Activated CD8-positive, alpha-beta T cell treated with anti-CD3 and anti-CD28 coated beads, Interleukin-2, amount 10 ng/mL, durations not matched to agents 7 days and 5 days (primary cell): Measurements from ENCODE around the gene SMIM21. TPM values are rescaled to one million over a fixed set of nuclear protein-coding genes. Genes with fewer than 3 reads are reported as not detected.

Experiments used
- ATAC-seq: fragments of 150-1000 bp; cut with Tn5 transposase; one replicate; pipeline ENCODE4 v1.10.0; 2021; ENCODE audit warnings: moderate library complexity
- CTCF ChIA-PET: fragments of 350-600 bp; sonication (Branson Sonifier 250); formaldehyde crosslinking; loops from one replicate; lab custom pipeline; 2021; ENCODE audit warnings: antibody characterized with exemption; lab: Charles Lee
- POLR2A ChIA-PET: fragments of 350-600 bp; sonication (Branson Sonifier 250); formaldehyde crosslinking; loops from one replicate; lab custom pipeline; 2021; ENCODE audit warnings: antibody characterized with exemption; lab: Charles Lee
- DNase-seq: peaks from one replicate; pipeline ENCODE4 v3.0.0-alpha.2; 2020
- H3K27ac Mint-ChIP-seq: one replicate; pipeline ENCODE4 v1.8.0; 2021; ENCODE audit warnings: mild to moderate bottlenecking, mixed read lengths
- H3K27me3 Mint-ChIP-seq: one replicate; pipeline ENCODE4 v1.8.0; 2021; ENCODE audit warnings: low read depth, mixed read lengths
- H3K36me3 Mint-ChIP-seq: one replicate; pipeline ENCODE4 v1.8.0; 2021; ENCODE audit warnings: low read depth, mixed read lengths
- H3K4me1 Mint-ChIP-seq: one replicate; pipeline ENCODE4 v1.8.0; 2021; ENCODE audit warnings: low read depth, mixed read lengths
- H3K4me3 Mint-ChIP-seq: one replicate; pipeline ENCODE4 v1.8.0; 2021; ENCODE audit warnings: mild to moderate bottlenecking, mixed read lengths
- H3K9me3 Mint-ChIP-seq: one replicate; pipeline ENCODE4 v1.8.0; 2022; ENCODE audit warnings: mixed read lengths; ENCODE audit not compliant: insufficient read depth
- total RNA-seq, 2 experiments: library from RNA; stranded (reverse); gene quantifications; one replicate each; pipeline ENCODE4 v1.2.3, GENCODE V29; 2021

SMIM21 gene
- total RNA-seq, 2 experiments from 2014 or later: not detected

- peaks cover 4% of the 10 kb centered on the region for H3K36me3 Mint-ChIP-seq
- H3K27ac Mint-ChIP-seq: no peak overlapping the region
- H3K4me1 Mint-ChIP-seq: peaks cover 4% of the 10 kb centered on the region
- H3K4me3 Mint-ChIP-seq: peak overlapping the region; percentile 52
- H3K27me3 Mint-ChIP-seq: peaks cover 45% of the 10 kb centered on the region
- ATAC-seq: peak; percentile 51
- ChIA-PET CTCF (no interaction called here), POLR2A (no interaction called here)
- H3K9me3 Mint-ChIP-seq: no peaks in the 10 kb centered on the region
- DNase-seq: no peak
Measured at GRCh38 chr18:75455249-75456198, 28.0 kb upstream of the SMIM21 start.

GRCh38 chr18:75454022-75454795 is 26.7 kb upstream of the SMIM21 start:
- CTCF ChIA-PET: no interaction called here

GRCh38 chr18:75450906-75451305 is 23.4 kb upstream of the SMIM21 start:
- no peak for ATAC-seq
- no peak for DNase-seq
- peaks cover 33% of the 10 kb centered on the region for H3K27me3 Mint-ChIP-seq
- no peaks in the 10 kb centered on the region for H3K9me3 Mint-ChIP-seq
- H3K27ac Mint-ChIP-seq: no peak overlapping the region
- peaks cover 4% of the 10 kb centered on the region for H3K36me3 Mint-ChIP-seq
- POLR2A ChIA-PET: no interaction called here
- no peak overlapping the region for H3K4me3 Mint-ChIP-seq
- CTCF ChIA-PET: no interaction called here
- peaks cover 2% of the 10 kb centered on the region for H3K4me1 Mint-ChIP-seq

More at GRCh38 chr18:75454022-75454795, 26.7 kb upstream of the SMIM21 start:
- peaks cover 46% of the 10 kb centered on the region for H3K27me3 Mint-ChIP-seq
- no peaks in the 10 kb centered on the region for H3K9me3 Mint-ChIP-seq
- DNase-seq: no peak
- H3K4me3 Mint-ChIP-seq: no peak overlapping the region
- peaks cover 4% of the 10 kb centered on the region for H3K36me3 Mint-ChIP-seq
- H3K27ac Mint-ChIP-seq: no peak overlapping the region
- ATAC-seq: no peak
- H3K4me1 Mint-ChIP-seq: peaks cover 4% of the 10 kb centered on the region
- POLR2A ChIA-PET: no interaction called here

- POLR2A ChIA-PET: no interaction called here
- H3K4me1 Mint-ChIP-seq: peaks cover 5% of the 10 kb centered on the region
- CTCF ChIA-PET: no interaction called here
- no peaks in the 10 kb centered on the region for H3K36me3 Mint-ChIP-seq
- H3K9me3 Mint-ChIP-seq: no peaks in the 10 kb centered on the region
- H3K27ac Mint-ChIP-seq: no peak overlapping the region
- no peak for DNase-seq
- ATAC-seq: no peak
- H3K27me3 Mint-ChIP-seq: peaks cover 9% of the 10 kb centered on the region
- no peak overlapping the region for H3K4me3 Mint-ChIP-seq
Measured at GRCh38 chr18:75441896-75442295, 14.4 kb upstream of the SMIM21 start.

- ChIA-PET CTCF (no interaction called here), POLR2A (no interaction called here)
- Mint-ChIP-seq H3K36me3 (no peaks in the 10 kb centered on the region), H3K4me1 (peaks cover 4% of the 10 kb centered on the region), H3K9me3 (no peaks in the 10 kb centered on the region), H3K4me3 (no peak overlapping the region), H3K27ac (no peak overlapping the region), H3K27me3 (peaks cover 9% of the 10 kb centered on the region)
- ATAC-seq: no peak
- DNase-seq: no peak
Measured at GRCh38 chr18:75439348-75439747, 11.8 kb upstream of the SMIM21 start.

GRCh38 chr18:75438891-75439290 is 11.4 kb upstream of the SMIM21 start:
- H3K9me3 Mint-ChIP-seq: no peaks in the 10 kb centered on the region
- peaks cover 7% of the 10 kb centered on the region for H3K27me3 Mint-ChIP-seq
- CTCF ChIA-PET: no interaction called here
- no peak for ATAC-seq
- POLR2A ChIA-PET: interaction anchor here (0.5 kb wide), 1 partner anchor 737 kb away, joined by 3 read pairs; no protein-coding TSS in a partner anchor
- H3K4me3 Mint-ChIP-seq: no peak overlapping the region
- DNase-seq: no peak
- peaks cover 1% of the 10 kb centered on the region for H3K4me1 Mint-ChIP-seq
- no peaks in the 10 kb centered on the region for H3K36me3 Mint-ChIP-seq
- no peak overlapping the region for H3K27ac Mint-ChIP-seq

GRCh38 chr18:75437979-75438378 is 10.5 kb upstream of the SMIM21 start:
- no peak for DNase-seq

GRCh38 chr18:75433098-75433497 is 5.6 kb upstream of the SMIM21 start:
- no peaks in the 10 kb centered on the region for H3K4me1 Mint-ChIP-seq
- H3K27me3 Mint-ChIP-seq: peaks cover 4% of the 10 kb centered on the region
- ChIA-PET POLR2A (no interaction called here), CTCF (no interaction called here)
- no peak for ATAC-seq
- H3K9me3 Mint-ChIP-seq: no peaks in the 10 kb centered on the region
- no peak for DNase-seq
- H3K4me3 Mint-ChIP-seq: no peak overlapping the region
- no peak overlapping the region for H3K27ac Mint-ChIP-seq
- H3K36me3 Mint-ChIP-seq: no peaks in the 10 kb centered on the region

More at GRCh38 chr18:75437979-75438378, 10.5 kb upstream of the SMIM21 start:
- POLR2A ChIA-PET: no interaction called here
- peaks cover 9% of the 10 kb centered on the region for H3K27me3 Mint-ChIP-seq
- CTCF ChIA-PET: no interaction called here
- ATAC-seq: no peak
- no peak overlapping the region for H3K27ac Mint-ChIP-seq
- H3K9me3 Mint-ChIP-seq: no peaks in the 10 kb centered on the region
- H3K4me3 Mint-ChIP-seq: no peak overlapping the region
- H3K4me1 Mint-ChIP-seq: no peaks in the 10 kb centered on the region
- H3K36me3 Mint-ChIP-seq: no peaks in the 10 kb centered on the region

- ChIA-PET CTCF (no interaction called here), POLR2A (no interaction called here)
- ATAC-seq (no peak), DNase-seq (no peak)
- H3K4me3 Mint-ChIP-seq: no peak overlapping the region
- no peaks in the 10 kb centered on the region for H3K9me3 Mint-ChIP-seq
- no peak overlapping the region for H3K27ac Mint-ChIP-seq
- no peaks in the 10 kb centered on the region for H3K36me3 Mint-ChIP-seq
- peaks cover 4% of the 10 kb centered on the region for H3K27me3 Mint-ChIP-seq
- no peaks in the 10 kb centered on the region for H3K4me1 Mint-ChIP-seq
Measured at GRCh38 chr18:75429975-75430374, 2.5 kb upstream of the SMIM21 start.

- POLR2A ChIA-PET: no interaction called here
- no peak for ATAC-seq
- H3K4me1 Mint-ChIP-seq: no peaks in the 10 kb centered on the region
- no peak overlapping the region for H3K4me3 Mint-ChIP-seq
- CTCF ChIA-PET: no interaction called here
- peaks cover 6% of the 10 kb centered on the region for H3K27me3 Mint-ChIP-seq
- no peak for DNase-seq
- no peaks in the 10 kb centered on the region for H3K9me3 Mint-ChIP-seq
- H3K36me3 Mint-ChIP-seq: no peaks in the 10 kb centered on the region
- H3K27ac Mint-ChIP-seq: no peak overlapping the region
Measured at GRCh38 chr18:75428490-75428889, 987 bp upstream of the SMIM21 start.

GRCh38 chr18:75422341-75422910 is 5.1 kb downstream of the SMIM21 start:
- Mint-ChIP-seq H3K4me3 (no peak overlapping the region), H3K4me1 (peaks cover 2% of the 10 kb centered on the region), H3K36me3 (no peaks in the 10 kb centered on the region), H3K27ac (no peak overlapping the region), H3K9me3 (no peaks in the 10 kb centered on the region), H3K27me3 (peaks cover 5% of the 10 kb centered on the region)
- DNase-seq: no peak
- ChIA-PET CTCF (no interaction called here), POLR2A (no interaction called here)
- ATAC-seq: no peak

GRCh38 chr18:75421656-75422055 is 5.8 kb downstream of the SMIM21 start:
- Mint-ChIP-seq H3K9me3 (no peaks in the 10 kb centered on the region), H3K27me3 (peaks cover 5% of the 10 kb centered on the region)
- CTCF ChIA-PET: no interaction called here

More at GRCh38 chr18:75421656-75422055, 5.8 kb downstream of the SMIM21 start:
- ATAC-seq: no peak
- DNase-seq: no peak
- POLR2A ChIA-PET: no interaction called here
- H3K4me1 Mint-ChIP-seq: peaks cover 2% of the 10 kb centered on the region
- no peak overlapping the region for H3K27ac Mint-ChIP-seq
- H3K4me3 Mint-ChIP-seq: no peak overlapping the region
- H3K36me3 Mint-ChIP-seq: no peaks in the 10 kb centered on the region
